MCF 10A (cell line): ENCODE data around the gene LPP. TPM values are rescaled to one million over a fixed set of nuclear protein-coding genes. Genes with fewer than 3 reads are reported as not detected.

Experiments used
- BruUV-seq: library from RNA; stranded (reverse); fragments of 400-500 nt; replicated peaks from 2 replicates; lab custom pipeline; 2021; lab: Mats Ljungman, UMichigan
- CTCF ChIA-PET: fragments of 300-600 bp; sonication (Branson Sonifier 250); formaldehyde crosslinking; extraction: SDS; loops from one replicate; lab custom pipeline; 2021; ENCODE audit warnings: antibody characterized with exemption, inconsistent platforms; lab: Yijun Ruan, JAX
- POLR2A ChIA-PET: fragments of 300-600, 350-650 bp; sonication (Branson Sonifier 250); formaldehyde crosslinking; extraction: SDS; loops from one replicate; lab custom pipeline; 2020; ENCODE audit warnings: antibody characterized with exemption, inconsistent platforms; lab: Yijun Ruan, JAX
- DNase-seq: peaks from one replicate; pipeline ENCODE4 v3.0.0-alpha.2; 2018; ENCODE audit not compliant: unreplicated experiment
- H3K27ac Mint-ChIP-seq: one replicate; pipeline ENCODE4 v1.8.0; 2022; ENCODE audit warnings: mild to moderate bottlenecking, low read depth, mixed read lengths; ENCODE audit not compliant: unreplicated experiment
- H3K27me3 Mint-ChIP-seq: one replicate; pipeline ENCODE4 v1.8.0; 2022; ENCODE audit warnings: mixed read lengths; ENCODE audit not compliant: insufficient read depth, unreplicated experiment
- H3K36me3 Mint-ChIP-seq: one replicate; pipeline ENCODE4 v1.8.0; 2022; ENCODE audit warnings: mild to moderate bottlenecking, moderate library complexity, mixed read lengths; ENCODE audit not compliant: insufficient read depth, unreplicated experiment
- H3K4me1 Mint-ChIP-seq: one replicate; pipeline ENCODE4 v1.8.0; 2022; ENCODE audit warnings: mixed read lengths; ENCODE audit not compliant: insufficient read depth, unreplicated experiment
- H3K4me3 Mint-ChIP-seq: one replicate; pipeline ENCODE4 v1.8.0; 2022; ENCODE audit warnings: mild to moderate bottlenecking, moderate library complexity, mixed read lengths; ENCODE audit not compliant: unreplicated experiment
- H3K9me3 Mint-ChIP-seq: one replicate; pipeline ENCODE4 v1.8.0; 2022; ENCODE audit warnings: mixed read lengths; ENCODE audit not compliant: unreplicated experiment
- CTCF ChIP-seq: fragments of 200-600 bp; IDR thresholded peaks from one replicate; pipeline ENCODE4 v1.8.0; 2022; ENCODE audit warnings: antibody characterized with exemption, mild to moderate bottlenecking; ENCODE audit not compliant: unreplicated experiment
- intact Hi-C: fragments of 100-400 bp; cut with micrococcal nuclease; formaldehyde crosslinking; loops from 2 replicates; pipeline ENCODE4 v1.14.1; 2022
- total RNA-seq: library from RNA; stranded (reverse); gene quantifications from 2 replicates; pipeline ENCODE4 v1.2.3, GENCODE V29; 2022

LPP gene
- total RNA-seq, 1 experiment from 2014 or later = 117 TPM

- CTCF ChIA-PET = no interaction called here
- Mint-ChIP-seq H3K4me3 (no peak overlapping the region), H3K4me1 (peaks cover 19% of the 10 kb centered on the region), H3K27me3 (no peaks in the 10 kb centered on the region), H3K9me3 (no peaks in the 10 kb centered on the region), H3K27ac (no peak overlapping the region), H3K36me3 (peaks cover 6% of the 10 kb centered on the region)
- BruUV-seq = no TSS peak
- TF ChIP-seq CTCF = no peak
- intact Hi-C loops = no loop called here
- POLR2A ChIA-PET = no interaction called here
- no peak for DNase-seq
Measured at GRCh38 chr3:188303286-188303799, 149.4 kb downstream of the LPP start.

GRCh38 chr3:188303823-188304222 lies 149.9 kb downstream of the LPP start:
- H3K27me3 Mint-ChIP-seq = no peaks in the 10 kb centered on the region
- H3K9me3 Mint-ChIP-seq = no peaks in the 10 kb centered on the region
- BruUV-seq = no TSS peak
- H3K4me3 Mint-ChIP-seq = no peak overlapping the region
- no peak for TF ChIP-seq CTCF
- H3K27ac Mint-ChIP-seq = no peak overlapping the region
- H3K4me1 Mint-ChIP-seq = peaks cover 14% of the 10 kb centered on the region
- H3K36me3 Mint-ChIP-seq = peaks cover 6% of the 10 kb centered on the region
- ChIA-PET CTCF (interaction anchor here (1.0 kb wide), 1 partner anchor 19 kb away, joined by 3 read pairs; no protein-coding TSS in a partner anchor), POLR2A (no interaction called here)
- intact Hi-C loops = no loop called here
- DNase-seq = no peak

GRCh38 chr3:188304501-188304900 lies 150.5 kb downstream of the LPP start:
- TF ChIP-seq CTCF = no peak
- ChIA-PET POLR2A (interaction anchor here (0.6 to 0.8 kb wide), 4 partner anchors 9 to 561 kb away, joined by 3 to 4 read pairs (median 4); no protein-coding TSS in a partner anchor), CTCF (interaction anchor here (0.7 to 1.0 kb wide), 3 partner anchors 18 to 284 kb away, joined by 3 to 4 read pairs (median 3); no protein-coding TSS in a partner anchor)
- Mint-ChIP-seq H3K4me3 (no peak overlapping the region), H3K9me3 (no peaks in the 10 kb centered on the region), H3K36me3 (peaks cover 6% of the 10 kb centered on the region), H3K27me3 (no peaks in the 10 kb centered on the region), H3K27ac (no peak overlapping the region), H3K4me1 (peaks cover 7% of the 10 kb centered on the region)
- BruUV-seq = no TSS peak
- DNase-seq = no peak
- intact Hi-C loops = no loop called here

GRCh38 chr3:188305220-188305619 lies 151.3 kb downstream of the LPP start:
- ChIA-PET POLR2A (interaction anchor here (0.7 kb wide), 1 partner anchor 10 kb away, joined by 4 read pairs; no protein-coding TSS in a partner anchor), CTCF (no interaction called here)
- BruUV-seq = no TSS peak
- Mint-ChIP-seq H3K4me3 (no peak overlapping the region), H3K27me3 (no peaks in the 10 kb centered on the region), H3K36me3 (peaks cover 6% of the 10 kb centered on the region), H3K9me3 (no peaks in the 10 kb centered on the region), H3K4me1 (peaks cover 10% of the 10 kb centered on the region), H3K27ac (no peak overlapping the region)
- intact Hi-C loops = no loop called here
- DNase-seq = no peak
- no peak for TF ChIP-seq CTCF
